KG1 (cell line): ENCODE results near the gene DLEC1.
"Not testable (repeated sequence)": the region's sequence is repeated elsewhere in the genome, so short reads cannot be mapped to it uniquely, and the experiment has no call there.

Experiments
- DNase-seq: peaks from one replicate; lab custom pipeline; 2025; lab: John Stamatoyannopoulos, UW

The DLEC1 gene

GRCh38 chr3:38084334-38085310 lies 45.6 kb downstream of the DLEC1 start:
- no peak for DNase-seq

GRCh38 chr3:38085311-38085942 lies 46.4 kb downstream of the DLEC1 start:
- no peak for DNase-seq

GRCh38 chr3:38085943-38086324 lies 46.9 kb downstream of the DLEC1 start:
- DNase-seq = no peak

GRCh38 chr3:38086496-38086895 lies 47.5 kb downstream of the DLEC1 start:
- DNase-seq = no peak

GRCh38 chr3:38087278-38087677 lies 48.3 kb downstream of the DLEC1 start:
- DNase-seq = not testable (repeated sequence)

- no peak for DNase-seq
Measured at GRCh38 chr3:38088126-38089078, 49.4 kb downstream of the DLEC1 start.

- no peak for DNase-seq
Measured at GRCh38 chr3:38089163-38089562, 50.2 kb downstream of the DLEC1 start.

- DNase-seq = no peak
Measured at GRCh38 chr3:38090453-38090852, 51.4 kb downstream of the DLEC1 start.

GRCh38 chr3:38094999-38095398 lies 56.0 kb downstream of the DLEC1 start:
- no peak for DNase-seq

- DNase-seq = no peak
Measured at GRCh38 chr3:38095669-38096483, 56.9 kb downstream of the DLEC1 start.

- DNase-seq = no peak
Measured at GRCh38 chr3:38097446-38098375, 58.7 kb downstream of the DLEC1 start.

- no peak for DNase-seq
Measured at GRCh38 chr3:38098376-38098723, 59.3 kb downstream of the DLEC1 start.

- DNase-seq = no peak
Measured at GRCh38 chr3:38099518-38099917, 60.5 kb downstream of the DLEC1 start.

GRCh38 chr3:38100498-38100897 lies 61.5 kb downstream of the DLEC1 start:
- DNase-seq = no peak

GRCh38 chr3:38101811-38102443 lies 62.9 kb downstream of the DLEC1 start:
- no peak for DNase-seq

GRCh38 chr3:38102444-38102814 lies 63.4 kb downstream of the DLEC1 start:
- DNase-seq = no peak

- no peak for DNase-seq
Measured at GRCh38 chr3:38105525-38105924, 66.5 kb downstream of the DLEC1 start.

GRCh38 chr3:38107911-38108648 lies 69.1 kb downstream of the DLEC1 start:
- no peak for DNase-seq
